Psoas muscle (tissue), 8 donors: ENCODE data around the gene HLA-DPB1. TPM values are rescaled to one million over a fixed set of nuclear protein-coding genes. Genes with fewer than 3 reads are reported as not detected.
"Not testable (repeated sequence)": the region's sequence is repeated elsewhere in the genome, so short reads cannot be mapped to it uniquely, and the experiment has no call there.

Experiments used
- ATAC-seq, 4 donors: fragments of 200-7000 bp; cut with Tn5 transposase; one replicate each; pipeline ENCODE4 v1.9.1; 2020; ENCODE audit warnings: moderate library complexity in 3 of 4, mild to moderate bottlenecking in 2 of 4
- DNase-seq, 2 donors: peaks; one replicate each; pipeline ENCODE4 v3.0.0-alpha.2; 2020
- H3K27ac ChIP-seq: fragments of 200-600 bp; one replicate; pipeline ENCODE4 v1.8.0; 2022
- H3K27me3 ChIP-seq, 3 donors: fragments of 200-600 bp in 1 of 3; one replicate each; pipeline versions ENCODE4 v1.6.1 to v1.8.0; 2013 to 2022; ENCODE audit warnings: low read length in 2 of 3, mild to moderate bottlenecking in 2 of 3, moderate library complexity in 1 of 3; ENCODE audit not compliant: insufficient read depth in 3 of 3
- H3K36me3 ChIP-seq, 2 donors: fragments of 200-600 bp in 1 of 2; one replicate each; pipeline versions ENCODE4 v1.6.1 to v1.8.0; 2013 to 2022; ENCODE audit warnings: low read depth in 1 of 2, mild to moderate bottlenecking in 1 of 2, moderate library complexity in 1 of 2; ENCODE audit not compliant: insufficient read depth in 1 of 2
- H3K4me1 ChIP-seq: fragments of 200-600 bp; one replicate; pipeline ENCODE4 v1.8.0; 2022
- H3K4me3 ChIP-seq: fragments of 200-600 bp; one replicate; pipeline ENCODE4 v1.8.0; 2022; ENCODE audit warnings: mild to moderate bottlenecking
- H3K9me3 ChIP-seq: fragments of 200-600 bp; one replicate; pipeline ENCODE4 v1.8.0; 2022
- WGBS, 3 donors: extraction: QIAGEN DNeasy Blood & Tissue Kit; methylation state at CpG; one replicate each; pipeline versions ENCODE4 v1.1.6 to v1.1.7; 2013; 5-methylcytosine and 5-hydroxymethylcytosine counted together
- intact Hi-C, 2 donors: fragments of 100-400 bp; cut with DNase I; formaldehyde crosslinking; loops; one replicate each; pipeline versions ENCODE4 v1.11.0 to v1.14.2; 2022
- polyA plus RNA-seq, 3 donors: library from polyadenylated mRNA; stranded (reverse); fragments of 200-250 nt; gene quantifications; one replicate each; pipeline ENCODE4 v1.2.3, GENCODE V29; 2013
- total RNA-seq, 4 donors: library from RNA; stranded (reverse); fragmentation: NEBNext Ultra II Directional in 2 of 4; extraction: Animal tissue kit (Norgen Biotek cat#: 25700) in 2 of 4; gene quantifications; one replicate each; pipeline versions ENCODE4 v1.2.1 to v1.2.4, GENCODE V29; 2021 to 2023
- TF ChIP-seq, protein P1 (sequence below): fragments of 200-600 bp; IDR thresholded peaks from one replicate; pipeline ENCODE4 v1.8.0; 2022; ENCODE audit warnings: antibody characterized with exemption
- donor health status: healthy with polysubstance abuse.
- donor health status: DM: no; HTN: no; CAD: no; lungs with moderate emphysema.
- donor health status: Bipolar disorder and iron deficiency.
- donor health status: healthy.
- donor health status: DM: yes; HTN: yes; CAD: no.
- donor health status: DM: no; HTN: no; CAD: no.
- donor health status: DM: no; HTN: no; CAD: no.
- donor health status: DM: yes; HTN: yes; CAD: no.

Gene HLA-DPB1
- total and polyA plus RNA-seq, 7 donors: 11.0 to 33.2 (median 17.0) TPM

DNA sequence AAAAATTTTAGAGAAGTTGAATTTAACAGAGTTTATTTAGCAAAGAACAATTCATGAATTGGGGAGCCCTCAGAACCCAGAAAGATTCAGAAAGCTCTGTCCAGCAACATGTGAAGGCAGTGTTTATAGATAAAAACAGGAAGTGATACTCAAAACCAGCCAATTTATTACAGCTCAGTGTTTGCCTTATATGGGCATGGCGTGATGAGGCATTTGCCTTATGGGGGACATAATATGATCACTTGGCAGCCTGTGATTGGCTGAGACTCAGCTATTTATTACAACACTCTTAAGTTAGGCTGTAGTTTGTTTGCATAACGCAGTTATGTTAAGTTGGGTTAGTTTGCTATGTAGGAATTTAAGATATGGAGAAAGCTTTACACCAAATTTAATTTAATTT, 13.8 kb upstream of the HLA-DPB1 start:
- Histone ChIP-seq H3K4me3 (no peak overlapping the region), H3K4me1 (no peaks in the 10 kb centered on the region), H3K36me3 (no peaks in the 10 kb centered on the region), H3K27ac (no peak overlapping the region), H3K9me3 (no peaks in the 10 kb centered on the region), H3K27me3 (peaks cover 0 to 6% (median 0%) of the 10 kb centered on the region in 3 donors)
- ATAC-seq (no peak), DNase-seq (no peak)
- TF ChIP-seq, protein P1, sequence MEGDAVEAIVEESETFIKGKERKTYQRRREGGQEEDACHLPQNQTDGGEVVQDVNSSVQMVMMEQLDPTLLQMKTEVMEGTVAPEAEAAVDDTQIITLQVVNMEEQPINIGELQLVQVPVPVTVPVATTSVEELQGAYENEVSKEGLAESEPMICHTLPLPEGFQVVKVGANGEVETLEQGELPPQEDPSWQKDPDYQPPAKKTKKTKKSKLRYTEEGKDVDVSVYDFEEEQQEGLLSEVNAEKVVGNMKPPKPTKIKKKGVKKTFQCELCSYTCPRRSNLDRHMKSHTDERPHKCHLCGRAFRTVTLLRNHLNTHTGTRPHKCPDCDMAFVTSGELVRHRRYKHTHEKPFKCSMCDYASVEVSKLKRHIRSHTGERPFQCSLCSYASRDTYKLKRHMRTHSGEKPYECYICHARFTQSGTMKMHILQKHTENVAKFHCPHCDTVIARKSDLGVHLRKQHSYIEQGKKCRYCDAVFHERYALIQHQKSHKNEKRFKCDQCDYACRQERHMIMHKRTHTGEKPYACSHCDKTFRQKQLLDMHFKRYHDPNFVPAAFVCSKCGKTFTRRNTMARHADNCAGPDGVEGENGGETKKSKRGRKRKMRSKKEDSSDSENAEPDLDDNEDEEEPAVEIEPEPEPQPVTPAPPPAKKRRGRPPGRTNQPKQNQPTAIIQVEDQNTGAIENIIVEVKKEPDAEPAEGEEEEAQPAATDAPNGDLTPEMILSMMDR: no peak
- WGBS, 3 donors: 82 to 89% (median 89%) methylated on average over 2 of the region's 2 CpGs
- intact Hi-C loops: no loop called here

DNA sequence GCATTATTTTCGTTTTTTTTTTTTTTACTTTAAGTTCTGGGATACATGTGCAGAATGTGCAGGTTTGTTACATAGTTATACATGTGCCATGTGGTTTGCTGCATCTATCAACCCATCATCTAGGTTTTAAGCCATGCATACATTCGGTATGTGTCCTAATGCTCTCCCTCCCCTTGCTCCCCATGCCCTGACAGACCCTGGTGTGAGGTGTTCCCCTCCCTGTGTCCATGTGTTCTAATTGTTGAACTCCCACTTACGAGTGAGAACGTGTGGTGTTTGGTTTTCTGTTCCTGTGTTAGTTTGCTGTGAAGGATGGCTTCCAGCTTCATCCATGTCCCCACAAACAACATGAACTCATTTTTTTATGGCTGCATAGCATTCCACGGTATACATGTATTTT, 12.4 kb upstream of the HLA-DPB1 start:
- H3K9me3 ChIP-seq, H3K27me3 ChIP-seq, H3K4me1 ChIP-seq, H3K27ac ChIP-seq, H3K4me3 ChIP-seq, H3K36me3 ChIP-seq, DNase-seq, intact Hi-C loops, ATAC-seq: not testable (repeated sequence)
- WGBS, 3 donors: 29 to 58% (median 38%) methylated on average over 2 to 5 of the region's 5 CpGs

DNA sequence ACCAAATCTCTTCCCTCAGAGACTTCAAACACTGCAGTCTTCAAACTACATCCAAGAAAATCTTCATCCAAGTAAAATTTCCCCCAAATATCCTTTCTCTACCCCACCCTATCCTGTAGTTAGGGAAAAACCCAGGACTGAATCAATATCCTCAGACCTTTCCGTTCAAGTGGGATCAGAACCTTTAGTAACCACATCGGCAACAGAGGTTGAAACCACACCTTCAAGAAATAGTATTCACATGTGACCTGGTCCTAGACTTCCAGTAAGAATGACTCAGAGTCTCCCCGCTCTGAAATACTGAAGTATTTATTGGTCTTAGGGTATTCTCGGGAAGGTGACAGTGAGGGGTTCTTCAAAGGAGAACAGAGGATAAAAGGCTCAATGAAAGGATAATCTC, 11.1 kb upstream of the HLA-DPB1 start:
- TF ChIP-seq, protein P1: no peak
- DNase-seq (no peak), ATAC-seq (no peak)
- Histone ChIP-seq H3K27me3 (peaks cover 0 to 3% (median 0%) of the 10 kb centered on the region in 3 donors), H3K27ac (no peak overlapping the region), H3K4me3 (no peak overlapping the region), H3K4me1 (no peaks in the 10 kb centered on the region), H3K36me3 (peaks cover 0 to 13% of the 10 kb centered on the region in 2 donors), H3K9me3 (no peaks in the 10 kb centered on the region)
- 0 to 42% (median 1%) methylated on average over 4 of the region's 4 CpGs for WGBS, 3 donors
- intact Hi-C loops: no loop called here

DNA sequence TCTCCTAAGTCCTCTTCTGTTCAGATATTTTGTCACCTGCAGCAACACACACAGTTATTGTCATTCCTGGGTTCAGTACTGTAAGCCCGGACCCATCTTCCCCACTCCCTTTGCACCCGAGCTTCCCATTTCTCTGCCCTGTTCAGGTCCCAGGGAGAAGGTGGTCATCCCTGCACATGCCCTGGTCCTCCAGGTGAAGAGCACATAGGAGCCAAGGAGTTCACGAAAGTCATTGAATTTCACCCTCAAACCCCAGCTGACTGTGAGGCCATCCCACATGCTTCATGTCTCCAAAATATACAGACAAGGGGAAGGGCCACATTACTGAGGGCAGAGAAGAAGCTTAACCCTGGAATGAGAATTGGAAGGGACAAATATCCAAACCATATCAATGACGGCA, 10.5 kb upstream of the HLA-DPB1 start:
- no peak for DNase-seq
- 17 to 67% (median 22%) methylated on average over 4 of the region's 4 CpGs for WGBS, 3 donors
- peaks cover 0 to 13% of the 10 kb centered on the region in 2 donors for H3K36me3 ChIP-seq
- TF ChIP-seq, protein P1: no peak
- H3K4me3 ChIP-seq: no peak overlapping the region
- no peak overlapping the region for H3K27ac ChIP-seq
- no peaks in the 10 kb centered on the region for H3K4me1 ChIP-seq
- intact Hi-C loops: no loop called here
- peaks cover 0 to 3% (median 0%) of the 10 kb centered on the region in 3 donors for H3K27me3 ChIP-seq
- no peaks in the 10 kb centered on the region for H3K9me3 ChIP-seq
- no peak for ATAC-seq

DNA sequence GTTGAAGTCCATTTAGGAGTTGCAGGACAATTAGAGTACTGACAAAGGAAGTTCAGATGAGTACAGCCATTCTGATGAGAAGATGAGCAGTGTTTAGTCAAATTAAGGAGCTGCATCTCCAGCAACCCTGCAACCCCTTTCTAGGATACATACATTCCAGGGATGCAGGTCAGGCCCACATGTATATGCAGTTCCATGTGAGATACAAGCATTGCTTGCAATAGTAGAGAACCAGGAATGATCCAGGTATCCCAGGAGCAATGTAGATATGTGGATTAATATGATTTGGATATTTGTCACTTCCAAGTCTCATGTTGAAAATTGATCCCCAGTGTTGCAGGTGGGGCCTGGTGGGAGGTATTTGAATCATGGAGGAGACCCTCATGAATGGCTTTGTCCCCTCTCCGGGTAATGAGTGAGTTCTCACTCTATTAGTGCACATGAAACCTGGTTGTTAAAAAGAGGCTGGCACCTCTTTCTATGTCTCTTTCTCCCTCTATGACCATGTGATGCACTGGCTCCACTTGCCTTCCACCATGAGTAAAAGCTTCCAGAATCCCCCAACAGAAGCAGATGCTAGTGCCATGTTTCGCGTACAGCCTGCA, 8.8 kb upstream of the HLA-DPB1 start:
- H3K36me3 ChIP-seq: peaks cover 0 to 13% of the 10 kb centered on the region in 2 donors
- H3K27ac ChIP-seq: no peak overlapping the region
- DNase-seq (no peak), ATAC-seq (no peak)
- intact Hi-C loops: no loop called here
- H3K4me3 ChIP-seq: no peak overlapping the region
- peaks cover 0 to 3% (median 0%) of the 10 kb centered on the region in 3 donors for H3K27me3 ChIP-seq
- TF ChIP-seq, protein P1: no peak
- WGBS, 3 donors: 0 to 62% (median 0%) methylated on average over 2 to 3 of the region's 3 CpGs
- H3K9me3 ChIP-seq: no peaks in the 10 kb centered on the region
- no peaks in the 10 kb centered on the region for H3K4me1 ChIP-seq
